GM21825 (cell line): ENCODE data around the gene PAPOLG.
"Not testable (repeated sequence)": the region's sequence is repeated elsewhere in the genome, so short reads cannot be mapped to it uniquely, and the experiment has no call there.

Source experiments
- ATAC-seq: cut with Tn5 transposase; IDR thresholded peaks from one replicate; pipeline ENCODE4 v1.9.1; 2021; ENCODE audit warnings: mild to moderate bottlenecking, moderate library complexity; ENCODE audit not compliant: unreplicated experiment

PAPOLG gene

DNA sequence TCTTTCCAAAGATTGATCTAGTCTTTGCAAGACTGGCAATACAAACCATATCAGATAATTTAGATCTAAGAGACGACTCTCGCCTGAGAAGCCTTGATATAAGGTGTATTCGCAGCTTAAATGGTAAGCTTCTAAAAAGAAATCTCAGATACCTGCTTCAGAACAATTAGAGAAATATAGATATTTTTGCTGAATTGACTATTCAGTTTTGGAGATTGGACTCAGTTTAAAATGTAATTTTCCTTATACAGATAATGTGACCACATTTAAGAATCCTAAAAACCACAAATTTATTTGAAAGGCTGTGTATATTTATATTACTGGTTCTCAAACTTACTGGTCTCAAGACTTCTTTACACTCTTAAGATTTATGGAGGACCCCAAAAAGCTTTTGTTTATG, 15.4 kb downstream of the PAPOLG start:
- no peak for ATAC-seq

GRCh38 chr2:60775048-60775639, 19.1 kb downstream of the PAPOLG start:
- no peak for ATAC-seq

GRCh38 chr2:60778352-60778751, 22.3 kb downstream of the PAPOLG start:
- no peak for ATAC-seq

DNA sequence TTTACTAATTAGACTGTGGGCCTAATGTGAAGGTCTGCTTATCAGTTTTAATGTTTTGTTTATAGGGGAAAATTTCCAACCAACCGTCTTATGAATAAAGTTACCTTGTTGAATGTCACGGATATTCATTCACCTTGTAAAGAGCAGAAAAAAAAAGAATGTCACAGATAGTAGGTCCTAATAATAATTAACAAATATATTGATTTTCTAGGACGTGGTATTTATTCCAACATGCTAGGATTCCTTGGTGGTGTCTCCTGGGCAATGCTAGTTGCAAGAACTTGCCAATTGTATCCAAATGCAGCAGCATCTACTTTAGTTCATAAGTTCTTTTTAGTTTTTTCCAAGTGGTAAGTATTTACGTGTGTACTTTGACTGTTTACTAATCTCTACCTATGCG, 23.4 kb downstream of the PAPOLG start:
- ATAC-seq, result no peak

- ATAC-seq, result no peak
Observed at GRCh38 chr2:60780721-60781120, 24.7 kb downstream of the PAPOLG start.

GRCh38 chr2:60793169-60793568, 37.1 kb downstream of the PAPOLG start:
- no peak for ATAC-seq

DNA sequence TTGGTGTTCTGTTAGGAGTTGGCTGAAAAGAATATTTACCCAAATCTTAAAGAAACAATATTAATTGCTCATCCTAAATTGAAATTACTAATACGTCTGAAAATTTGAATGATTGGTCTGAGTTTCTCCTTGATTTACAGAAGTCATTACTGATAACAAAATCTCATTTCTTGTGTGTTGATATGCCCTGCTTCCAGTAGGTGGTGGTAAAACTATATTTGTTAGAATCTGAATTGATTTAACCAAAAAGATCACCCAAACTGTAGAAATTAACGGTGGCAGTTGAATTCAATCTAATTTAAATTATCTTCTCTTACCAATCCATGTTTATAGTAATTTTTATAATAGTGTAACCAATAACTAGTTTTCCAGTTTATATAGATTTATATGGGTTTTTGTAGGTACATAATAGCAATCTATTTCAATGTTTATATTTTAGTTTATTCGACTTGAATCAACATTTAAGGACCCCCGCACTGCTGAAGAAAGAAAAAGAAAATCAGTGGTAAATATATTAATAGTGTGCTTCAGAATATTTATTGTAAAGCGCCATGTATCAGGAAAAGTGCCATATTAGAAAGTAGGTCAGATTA, 38.3 kb downstream of the PAPOLG start:
- ATAC-seq, result no peak

- ATAC-seq, result no peak
Observed at GRCh38 chr2:60796573-60797509, 40.8 kb downstream of the PAPOLG start.

- ATAC-seq, result no peak
Observed at GRCh38 chr2:60804473-60804872, 48.4 kb downstream of the PAPOLG start.

DNA sequence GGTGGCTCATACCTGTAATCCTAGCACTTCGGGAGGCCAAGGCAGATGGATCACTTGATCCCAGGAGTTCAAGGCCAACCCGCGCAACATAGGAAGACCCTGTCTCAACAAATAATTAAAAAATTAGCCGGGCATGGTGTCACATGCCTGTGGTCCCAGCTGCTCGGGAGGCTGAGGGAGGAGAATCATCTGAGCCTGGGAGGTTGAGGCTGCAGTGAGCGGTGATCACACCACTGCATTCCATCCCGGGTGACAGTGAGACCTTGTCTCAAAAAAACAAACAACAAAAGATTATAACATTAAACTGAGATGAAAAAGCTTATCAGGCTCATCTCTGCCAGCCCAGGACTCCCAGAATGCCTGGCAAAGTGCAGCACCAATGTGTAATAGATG, 50.5 kb downstream of the PAPOLG start:
- no peak for ATAC-seq

DNA sequence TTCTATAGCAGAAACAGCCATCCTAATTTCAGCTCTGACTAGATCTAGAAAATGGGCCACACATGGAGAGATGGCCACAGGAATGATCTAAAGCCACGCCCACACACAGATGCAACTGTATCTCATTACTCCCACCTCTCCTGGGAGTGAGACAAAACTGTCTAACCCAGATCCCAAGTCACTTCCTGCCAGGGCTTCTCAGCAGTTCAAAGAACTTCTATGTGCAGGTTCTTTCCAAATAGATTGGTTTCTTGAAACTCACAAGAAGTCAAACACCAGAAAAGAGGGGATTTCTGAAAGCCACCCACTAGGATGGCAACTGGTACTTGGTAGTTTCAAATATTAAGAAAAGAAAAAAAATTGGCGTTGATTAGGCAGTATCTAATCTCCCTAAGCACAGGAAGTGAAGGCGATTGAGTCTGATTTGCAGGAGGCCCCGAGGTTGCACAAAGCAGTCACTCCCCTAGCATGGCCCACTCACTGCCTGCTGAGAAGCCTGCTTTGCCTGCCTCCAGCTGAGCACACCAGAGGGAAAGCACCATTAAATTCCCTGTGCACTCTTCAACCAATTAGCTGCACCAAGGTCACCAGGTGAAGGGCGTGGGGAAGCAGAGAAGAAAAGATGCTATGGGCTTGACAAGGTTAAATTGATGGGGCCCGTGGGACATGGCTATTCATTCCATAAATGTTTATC, 51.1 kb downstream of the PAPOLG start:
- peak; percentile 87 for ATAC-seq

DNA sequence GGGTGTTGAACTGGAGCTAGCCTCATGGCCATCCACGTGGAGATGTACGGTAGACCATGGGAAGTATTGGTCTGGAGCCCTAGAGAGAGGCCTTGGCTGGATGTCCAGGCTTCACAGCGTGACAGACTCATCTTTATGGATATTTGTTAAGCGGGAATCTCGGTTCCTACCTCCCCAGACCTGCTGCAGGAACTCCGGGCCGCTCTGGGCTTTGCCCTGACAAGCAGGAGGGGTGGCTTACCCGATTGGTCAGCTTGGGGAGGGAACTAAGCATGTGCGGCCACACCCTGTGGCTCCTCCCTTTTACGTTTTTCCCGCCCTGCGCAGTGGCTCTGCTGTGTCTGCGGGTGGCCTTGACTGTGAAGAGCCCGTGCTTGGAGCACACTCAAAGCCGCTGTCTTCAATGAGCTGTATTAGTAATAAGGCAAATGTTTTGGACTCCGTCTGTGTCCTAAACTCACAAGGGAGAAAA, 52.3 kb downstream of the PAPOLG start:
- no peak for ATAC-seq

DNA sequence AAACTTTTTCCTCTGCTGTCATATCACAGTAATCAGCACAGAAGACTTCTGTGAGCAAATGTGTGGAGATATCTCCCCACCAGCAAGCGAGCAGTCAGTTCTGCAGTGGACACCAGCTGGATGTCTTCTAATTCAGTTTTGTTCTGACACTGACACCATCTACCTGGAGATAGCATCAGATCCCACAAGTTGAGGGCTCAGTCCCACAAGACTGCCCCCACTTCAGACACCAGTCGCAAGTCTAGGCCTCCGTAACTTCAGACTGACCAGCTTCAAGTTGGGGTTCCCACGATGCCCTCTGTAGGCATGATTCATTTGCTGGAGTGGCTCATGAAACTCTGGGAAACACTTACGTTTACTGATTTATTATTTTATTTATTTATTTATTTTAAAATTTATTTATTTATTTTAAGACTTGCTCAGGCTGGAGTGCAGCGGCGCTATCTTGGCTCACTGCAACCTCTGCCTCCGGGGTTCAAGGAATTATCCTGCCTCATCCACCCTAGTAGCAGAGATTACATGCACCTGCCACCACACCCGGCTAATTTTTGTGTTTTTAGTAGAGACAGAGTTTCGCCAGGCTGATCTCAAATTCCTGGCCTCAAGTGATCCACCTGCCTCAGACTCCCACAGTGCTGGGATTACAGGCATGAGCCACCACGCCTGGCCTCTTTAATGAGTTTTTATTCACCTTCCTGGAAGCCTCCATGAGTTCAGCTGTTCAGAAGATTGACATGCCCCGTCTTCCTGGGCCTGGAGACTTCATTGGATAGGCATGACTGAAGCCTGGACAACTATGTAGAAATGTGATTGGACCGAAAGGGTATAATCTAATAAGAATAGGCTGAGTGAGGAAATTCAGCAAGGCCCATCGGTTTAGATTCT, 55.7 kb downstream of the PAPOLG start:
- no peak for ATAC-seq

DNA sequence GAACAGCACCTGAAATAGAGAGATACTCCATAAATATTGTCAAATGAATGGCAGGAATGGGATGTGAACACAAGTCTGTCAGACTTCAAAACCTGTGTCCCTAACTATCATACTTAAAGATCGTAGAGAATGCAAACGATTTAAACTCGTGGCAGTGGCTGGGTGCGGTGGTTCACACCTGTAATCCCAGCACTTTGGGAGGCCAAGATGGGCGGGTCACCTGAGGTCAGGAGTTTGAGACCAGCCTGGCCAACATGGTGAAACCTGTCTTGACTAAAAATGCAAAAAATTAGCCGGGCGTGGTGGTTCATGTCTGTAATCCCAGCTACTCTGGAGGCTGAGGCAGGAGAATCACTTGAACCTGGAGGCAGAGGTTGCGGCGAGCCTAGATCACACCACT, 61.1 kb downstream of the PAPOLG start:
- ATAC-seq, result not testable (repeated sequence)

DNA sequence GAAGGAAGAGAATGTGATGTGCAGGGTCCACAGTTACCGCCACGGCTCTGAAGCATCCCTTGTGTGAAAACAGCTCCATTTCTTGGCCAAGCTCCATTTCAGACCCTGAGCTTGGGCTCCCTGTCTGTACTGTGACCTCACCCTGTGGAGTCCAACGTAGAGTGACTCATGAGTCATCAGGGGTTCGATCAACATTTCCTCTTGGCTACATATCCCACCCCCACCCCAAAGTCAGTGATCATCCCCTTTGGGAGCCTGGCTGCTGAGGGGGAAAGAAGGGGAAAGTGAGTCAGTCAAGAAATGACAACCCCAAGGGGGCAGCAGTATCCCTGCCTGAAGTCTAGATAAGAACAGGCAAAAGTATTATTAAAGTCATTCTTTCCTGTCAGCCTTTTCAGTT, 62.2 kb downstream of the PAPOLG start:
- ATAC-seq, result no peak

GRCh38 chr2:60819155-60819862, 63.2 kb downstream of the PAPOLG start:
- ATAC-seq, result no peak

DNA sequence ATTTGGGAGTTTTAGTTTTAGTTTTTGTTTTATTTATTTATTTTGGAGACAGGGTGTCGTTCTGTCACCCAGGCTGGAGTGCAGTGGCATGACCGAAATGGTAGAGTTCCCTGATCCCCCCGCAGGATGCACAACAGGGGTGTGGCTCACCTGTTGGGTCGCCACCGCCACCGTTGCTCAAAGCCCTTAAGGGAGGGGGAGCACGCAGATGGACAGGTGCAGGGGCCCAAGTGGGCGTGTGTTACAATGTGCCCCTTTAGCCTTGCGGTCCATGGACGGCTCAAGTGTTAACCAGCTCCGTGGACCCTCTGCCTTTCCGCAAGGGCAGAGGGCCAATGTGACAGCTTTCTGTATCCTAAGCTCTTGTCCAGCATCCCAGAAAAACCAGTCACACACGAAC, 63.9 kb downstream of the PAPOLG start:
- no peak for ATAC-seq

- ATAC-seq, result no peak
Observed at GRCh38 chr2:60820416-60821132, 64.5 kb downstream of the PAPOLG start.

- no peak for ATAC-seq
Observed at GRCh38 chr2:60821133-60821469, 65.0 kb downstream of the PAPOLG start.
